ENCODE results near the gene AMPD2. TPM values are rescaled to one million over a fixed set of nuclear protein-coding genes. Genes with fewer than 3 reads are reported as not detected.
A peak's percentile ranks its signal among the peaks of the same experiment; 100 is the strongest.

Gene AMPD2
- 10 to 100 TPM; 40.1 to 72.3 TPM for total RNA-seq

DNA sequence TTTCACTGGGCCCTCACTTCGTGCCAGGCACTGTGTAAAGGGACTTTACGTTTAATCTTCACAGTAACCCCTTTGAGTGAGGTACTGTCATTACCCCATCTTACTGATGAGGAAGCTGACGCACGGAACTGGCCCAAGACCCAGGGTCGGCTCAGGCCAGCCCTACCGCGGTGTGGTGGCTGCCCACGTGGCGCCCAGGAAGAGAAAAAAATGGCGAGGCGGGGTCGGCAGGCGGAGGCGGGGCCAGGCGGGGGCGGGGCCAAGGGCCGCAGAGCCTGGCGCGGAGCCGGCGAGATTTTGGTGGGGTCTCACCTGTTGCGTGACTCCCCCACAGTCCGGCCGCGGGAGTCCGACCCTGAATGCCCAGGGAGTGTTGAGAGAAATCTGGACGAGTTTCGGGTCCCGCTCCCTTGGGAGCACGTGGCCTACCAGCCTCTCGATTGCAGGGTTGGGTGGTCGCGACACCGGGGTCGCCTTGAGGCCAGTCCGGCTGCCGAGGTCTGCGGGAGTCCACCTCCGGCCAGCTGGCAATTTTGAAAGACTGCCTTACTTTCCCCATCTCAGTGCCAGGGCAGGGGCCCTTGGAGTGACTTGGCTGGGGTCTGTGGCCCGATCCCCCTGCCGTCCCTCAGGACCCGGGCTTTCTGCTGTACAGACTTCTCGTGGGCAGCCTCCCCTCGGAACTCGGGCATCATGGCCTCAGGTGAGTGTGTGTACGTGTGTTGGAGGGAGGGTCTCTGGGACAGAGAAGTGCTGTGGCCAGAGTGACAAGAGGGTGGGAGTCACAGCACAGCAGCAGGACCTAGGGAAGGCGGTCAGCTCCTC, at the start of gene AMPD2, which contains the start of gene GNAT2:
Gene AMPD2, plus strand, starts transcription at position 262 of the 825 bp plus-strand sequence. CDS start 1,339 bp downstream, outside the sequence.
Gene GNAT2, minus strand, starts transcription at position 41 of the 825 bp plus-strand sequence. CDS start 6,746 bp downstream, outside the sequence.
- H3K36me3 ChIP-seq = no peaks in the 10 kb centered on the region
- intact Hi-C loops (cut with DNase I) = no loop called here
- peak; percentile 59 for DNase-seq (ENCODE audit: low spot score)
- H3K9me3 ChIP-seq = no peaks in the 10 kb centered on the region
- no peaks in the 10 kb centered on the region for H3K27me3 ChIP-seq (replicated peaks; ENCODE audit: insufficient read depth)
- peak within 1 kb of the TSS; percentile 58 to 64 for H3K4me3 ChIP-seq
- TF ChIP-seq, protein P1, sequence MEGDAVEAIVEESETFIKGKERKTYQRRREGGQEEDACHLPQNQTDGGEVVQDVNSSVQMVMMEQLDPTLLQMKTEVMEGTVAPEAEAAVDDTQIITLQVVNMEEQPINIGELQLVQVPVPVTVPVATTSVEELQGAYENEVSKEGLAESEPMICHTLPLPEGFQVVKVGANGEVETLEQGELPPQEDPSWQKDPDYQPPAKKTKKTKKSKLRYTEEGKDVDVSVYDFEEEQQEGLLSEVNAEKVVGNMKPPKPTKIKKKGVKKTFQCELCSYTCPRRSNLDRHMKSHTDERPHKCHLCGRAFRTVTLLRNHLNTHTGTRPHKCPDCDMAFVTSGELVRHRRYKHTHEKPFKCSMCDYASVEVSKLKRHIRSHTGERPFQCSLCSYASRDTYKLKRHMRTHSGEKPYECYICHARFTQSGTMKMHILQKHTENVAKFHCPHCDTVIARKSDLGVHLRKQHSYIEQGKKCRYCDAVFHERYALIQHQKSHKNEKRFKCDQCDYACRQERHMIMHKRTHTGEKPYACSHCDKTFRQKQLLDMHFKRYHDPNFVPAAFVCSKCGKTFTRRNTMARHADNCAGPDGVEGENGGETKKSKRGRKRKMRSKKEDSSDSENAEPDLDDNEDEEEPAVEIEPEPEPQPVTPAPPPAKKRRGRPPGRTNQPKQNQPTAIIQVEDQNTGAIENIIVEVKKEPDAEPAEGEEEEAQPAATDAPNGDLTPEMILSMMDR (IDR thresholded peaks at IDR 0.05) = no peak
- TF ChIP-seq POLR2A (IDR thresholded peaks at IDR 0.05) (peak; percentile 10), POLR2AphosphoS5 (IDR thresholded peaks at IDR 0.05) (peak; percentile 29)
- WGBS = 1% methylated on average over 34 of the region's 47 CpGs
- H3K27ac ChIP-seq = peak within 1 kb of the TSS; percentile 82
- peaks cover 8% of the 10 kb centered on the region for H3K4me1 ChIP-seq (replicated peaks)

GRCh38 chr1:109570414-109570813, 49.2 kb upstream of the AMPD2 start:
- Histone ChIP-seq H3K4me3 (no peak overlapping the region), H3K4me1 (replicated peaks) (no peaks in the 10 kb centered on the region), H3K27ac (peak overlapping the region; percentile 15 to 42), H3K27me3 (replicated peaks; ENCODE audit: insufficient read depth) (no peaks in the 10 kb centered on the region), H3K36me3 (no peaks in the 10 kb centered on the region), H3K9me3 (no peaks in the 10 kb centered on the region)
- TF ChIP-seq POLR2AphosphoS5 (IDR thresholded peaks at IDR 0.05) (peak; percentile 82), POLR2A (IDR thresholded peaks at IDR 0.05) (no peak)
- TF ChIP-seq, protein P1 (IDR thresholded peaks at IDR 0.05) = no peak
- 22% methylated on average over 3 of the region's 3 CpGs for WGBS
- intact Hi-C loops (cut with DNase I) = no loop called here
- peak; percentile 49 for DNase-seq (ENCODE audit: low spot score)

GRCh38 chr1:109573785-109574184, 45.9 kb upstream of the AMPD2 start:
- Histone ChIP-seq H3K36me3 (no peaks in the 10 kb centered on the region), H3K4me3 (no peak overlapping the region), H3K27me3 (replicated peaks; ENCODE audit: insufficient read depth) (no peaks in the 10 kb centered on the region), H3K9me3 (no peaks in the 10 kb centered on the region), H3K4me1 (replicated peaks) (no peaks in the 10 kb centered on the region), H3K27ac (no peak overlapping the region)
- WGBS = 51% methylated on average over 2 of the region's 2 CpGs
- no peak for TF ChIP-seq POLR2A (IDR thresholded peaks at IDR 0.05)
- TF ChIP-seq, protein P1 (IDR thresholded peaks at IDR 0.05) = no peak
- no peak for TF ChIP-seq POLR2AphosphoS5 (IDR thresholded peaks at IDR 0.05)
- DNase-seq (ENCODE audit: low spot score) = no peak
- intact Hi-C loops (cut with DNase I) = no loop called here

- intact Hi-C loops (cut with DNase I) = no loop called here
- 45% methylated on average over 3 of the region's 3 CpGs for WGBS
- no peaks in the 10 kb centered on the region for H3K36me3 ChIP-seq
- H3K4me3 ChIP-seq = no peak overlapping the region
- no peaks in the 10 kb centered on the region for H3K9me3 ChIP-seq
- H3K4me1 ChIP-seq (replicated peaks) = no peaks in the 10 kb centered on the region
- TF ChIP-seq POLR2AphosphoS5 (IDR thresholded peaks at IDR 0.05) = no peak
- TF ChIP-seq POLR2A (IDR thresholded peaks at IDR 0.05) = no peak
- TF ChIP-seq, protein P1 (IDR thresholded peaks at IDR 0.05) = no peak
- no peak for DNase-seq (ENCODE audit: low spot score)
- no peaks in the 10 kb centered on the region for H3K27me3 ChIP-seq (replicated peaks; ENCODE audit: insufficient read depth)
- no peak overlapping the region for H3K27ac ChIP-seq
These were observed 40.6 kb upstream of the AMPD2 start for GRCh38 chr1:109578947-109579443.

Measured in prostate gland (tissue), 2 donors.